CD4-positive, alpha-beta T cell (primary cell): ENCODE data around the gene PRKCH. TPM values are rescaled to one million over a fixed set of nuclear protein-coding genes. Genes with fewer than 3 reads are reported as not detected.

Experiments
- ATAC-seq: fragments of 200-7000 bp; cut with Tn5 transposase; one replicate; pipeline ENCODE4 v1.10.0; 2022; ENCODE audit warnings: mild to moderate bottlenecking; ENCODE audit not compliant: poor library complexity
- CTCF ChIA-PET: fragments of 350-600 bp; sonication (Branson Sonifier 250); formaldehyde crosslinking; loops from one replicate; lab custom pipeline; 2021; ENCODE audit warnings: antibody characterized with exemption, inconsistent platforms; lab: Charles Lee
- POLR2A ChIA-PET: fragments of 350-600 bp; sonication (Branson Sonifier 250); formaldehyde crosslinking; loops from one replicate; lab custom pipeline; 2021; ENCODE audit warnings: antibody characterized with exemption, inconsistent platforms; lab: Charles Lee
- DNase-seq, 14 experiments: peaks; one replicate each; pipeline ENCODE4 v3.0.0-alpha.2; 2013 to 2020; ENCODE audit warnings: mixed read lengths in 2 of 14
- H3K27ac ChIP-seq, 2 donors: one replicate each; pipeline versions ENCODE4 v1.5.1 to v1.7.0; 2013; ENCODE audit warnings: low read length in 2 of 2, low read depth in 1 of 2, mild to moderate bottlenecking in 1 of 2
- H3K27me3 ChIP-seq, 2 experiments: 1 replicate in 1 of 2; 2 replicates in 1 of 2; pipeline versions ENCODE4 v1.6.1 to v1.7.0; 2013; ENCODE audit warnings: low read length in 2 of 2, control low read depth in 1 of 2, mild to moderate bottlenecking in 1 of 2, moderate library complexity in 1 of 2; ENCODE audit not compliant: insufficient read depth in 2 of 2, control insufficient read depth in 1 of 2
- H3K36me3 ChIP-seq: one replicate; pipeline ENCODE4 v1.6.1; 2013; ENCODE audit warnings: low read length, control low read depth; ENCODE audit not compliant: insufficient read depth
- H3K4me1 ChIP-seq: one replicate; pipeline ENCODE4 v1.6.1; 2013; ENCODE audit warnings: low read length, control low read depth; ENCODE audit not compliant: insufficient read depth
- H3K4me3 ChIP-seq: one replicate; pipeline ENCODE4 v1.5.1; 2013; ENCODE audit warnings: mild to moderate bottlenecking, low read length, moderate library complexity
- H3K9me3 ChIP-seq, 2 experiments: 1 replicate in 1 of 2; 2 replicates in 1 of 2; pipeline versions ENCODE4 v1.6.1 to v1.7.0; 2013; ENCODE audit warnings: low read length in 2 of 2, mild to moderate bottlenecking in 2 of 2, control low read depth in 1 of 2, moderate library complexity in 1 of 2; ENCODE audit not compliant: control insufficient read depth in 1 of 2, insufficient read depth in 1 of 2
- H3K27ac Mint-ChIP-seq: one replicate; pipeline ENCODE4 v1.8.0; 2020; ENCODE audit warnings: mixed read lengths
- H3K27me3 Mint-ChIP-seq: one replicate; pipeline ENCODE4 v1.8.0; 2021; ENCODE audit warnings: mixed read lengths
- H3K36me3 Mint-ChIP-seq: one replicate; pipeline ENCODE4 v1.8.0; 2021; ENCODE audit warnings: low read depth, mixed read lengths
- H3K4me1 Mint-ChIP-seq: one replicate; pipeline ENCODE4 v1.8.0; 2021; ENCODE audit warnings: low read depth, mixed read lengths
- H3K4me3 Mint-ChIP-seq: one replicate; pipeline ENCODE4 v1.8.0; 2020; ENCODE audit warnings: mild to moderate bottlenecking, mixed read lengths
- H3K9me3 Mint-ChIP-seq: one replicate; pipeline ENCODE4 v1.8.0; 2020; ENCODE audit warnings: mixed read lengths
- intact Hi-C, 2 experiments: fragments of 100-400 bp; cut with DNase I in 1 of 2; cut with micrococcal nuclease in 1 of 2; formaldehyde crosslinking; loops; one replicate each; pipeline versions ENCODE4 v1.15.1 to v1.9.0; 2023 to 2025; cut with DNase I, micrococcal nuclease
- total RNA-seq, 174 experiments: library from RNA in 2 of 174; stranded (reverse) in 2 of 174; gene quantifications; one replicate each; pipeline ENCODE4 v1.2.3 and lab custom pipeline; 2021 to 2026
- TF ChIP-seq, protein P1 (sequence below): fragments of 200-600 bp; IDR thresholded peaks from one replicate; pipeline ENCODE4 v1.8.0; 2022; ENCODE audit warnings: antibody characterized with exemption, mild to moderate bottlenecking

PRKCH gene
- total RNA-seq, 2 experiments from 2014 or later = 378 to 385 TPM

DNA sequence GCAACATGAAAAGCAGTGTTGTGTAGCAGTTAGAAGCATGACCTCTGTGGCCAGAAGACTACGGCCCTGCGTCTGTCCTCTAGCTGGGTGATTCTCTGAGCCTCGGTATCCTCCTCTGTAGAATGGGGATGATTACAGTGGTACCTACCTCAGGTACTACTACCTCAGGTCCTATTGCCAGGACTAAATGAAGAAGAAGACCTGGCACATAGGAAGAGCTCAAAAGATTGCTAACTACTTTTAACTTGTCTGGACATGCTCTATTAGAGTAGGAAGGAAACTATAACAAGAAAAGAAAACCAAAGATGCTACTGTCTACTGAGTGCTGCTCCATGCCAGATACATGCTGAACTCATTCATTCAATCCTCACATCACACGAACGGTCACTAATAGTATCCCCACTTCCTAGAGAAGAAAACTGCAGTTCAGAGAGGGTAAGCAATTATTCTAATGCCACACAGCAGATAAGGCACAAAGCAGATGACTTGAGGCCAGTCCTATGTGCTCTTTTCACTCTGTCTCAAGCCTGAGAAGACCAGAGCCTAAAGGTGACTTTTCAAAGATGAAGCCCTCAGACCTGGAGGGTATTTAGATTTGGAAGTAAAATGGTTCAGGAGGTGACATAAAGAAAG, 265.8 kb downstream of the PRKCH start:
- no peaks in the 10 kb centered on the region for H3K36me3 ChIP-seq
- ChIA-PET POLR2A (interaction anchor here (1.0 kb wide), 1 partner anchor 133 kb away, joined by 3 read pairs; no protein-coding TSS in a partner anchor), CTCF (no interaction called here)
- Mint-ChIP-seq H3K9me3 (no peaks in the 10 kb centered on the region), H3K36me3 (no peaks in the 10 kb centered on the region), H3K4me1 (no peaks in the 10 kb centered on the region), H3K27ac (no peak overlapping the region), H3K4me3 (no peak overlapping the region), H3K27me3 (no peaks in the 10 kb centered on the region)
- TF ChIP-seq, protein P1, sequence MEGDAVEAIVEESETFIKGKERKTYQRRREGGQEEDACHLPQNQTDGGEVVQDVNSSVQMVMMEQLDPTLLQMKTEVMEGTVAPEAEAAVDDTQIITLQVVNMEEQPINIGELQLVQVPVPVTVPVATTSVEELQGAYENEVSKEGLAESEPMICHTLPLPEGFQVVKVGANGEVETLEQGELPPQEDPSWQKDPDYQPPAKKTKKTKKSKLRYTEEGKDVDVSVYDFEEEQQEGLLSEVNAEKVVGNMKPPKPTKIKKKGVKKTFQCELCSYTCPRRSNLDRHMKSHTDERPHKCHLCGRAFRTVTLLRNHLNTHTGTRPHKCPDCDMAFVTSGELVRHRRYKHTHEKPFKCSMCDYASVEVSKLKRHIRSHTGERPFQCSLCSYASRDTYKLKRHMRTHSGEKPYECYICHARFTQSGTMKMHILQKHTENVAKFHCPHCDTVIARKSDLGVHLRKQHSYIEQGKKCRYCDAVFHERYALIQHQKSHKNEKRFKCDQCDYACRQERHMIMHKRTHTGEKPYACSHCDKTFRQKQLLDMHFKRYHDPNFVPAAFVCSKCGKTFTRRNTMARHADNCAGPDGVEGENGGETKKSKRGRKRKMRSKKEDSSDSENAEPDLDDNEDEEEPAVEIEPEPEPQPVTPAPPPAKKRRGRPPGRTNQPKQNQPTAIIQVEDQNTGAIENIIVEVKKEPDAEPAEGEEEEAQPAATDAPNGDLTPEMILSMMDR = no peak
- H3K4me3 ChIP-seq = no peak overlapping the region
- no peak for ATAC-seq
- peaks cover 9% of the 10 kb centered on the region for H3K4me1 ChIP-seq
- H3K27ac ChIP-seq = no peak overlapping the region
- no peak for DNase-seq
- intact Hi-C loops = no loop called here
- no peaks in the 10 kb centered on the region for H3K27me3 ChIP-seq
- H3K9me3 ChIP-seq = peaks cover 0 to 5% of the 10 kb centered on the region in 2 experiments

DNA sequence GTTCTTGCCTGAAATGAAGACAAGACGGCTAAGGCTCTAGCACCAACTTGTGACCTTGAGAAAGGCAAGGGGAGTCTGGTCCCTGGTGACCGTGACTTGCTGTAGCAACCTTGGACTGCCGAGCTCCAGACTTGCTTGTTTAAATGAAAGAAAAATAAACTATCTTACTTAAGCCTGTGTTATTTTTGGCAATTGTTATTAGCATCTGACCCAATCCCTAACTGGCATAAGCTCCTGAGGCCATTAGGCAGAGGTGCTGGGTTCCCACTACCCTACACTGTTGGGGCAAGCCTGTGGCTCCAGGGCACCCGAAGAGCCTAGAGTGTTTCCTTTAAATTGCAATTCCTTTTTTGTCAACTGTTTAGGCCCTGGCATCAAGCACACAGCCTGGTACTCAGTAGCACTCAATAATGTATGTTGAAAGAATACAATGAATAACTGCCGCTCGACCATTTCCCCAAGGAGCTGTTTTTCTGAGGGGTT, 267.1 kb downstream of the PRKCH start:
- Histone ChIP-seq H3K4me1 (peaks cover 9% of the 10 kb centered on the region), H3K36me3 (no peaks in the 10 kb centered on the region), H3K9me3 (peaks cover 0 to 6% of the 10 kb centered on the region in 2 experiments), H3K4me3 (no peak overlapping the region), H3K27me3 (no peaks in the 10 kb centered on the region), H3K27ac (no peak overlapping the region)
- CTCF ChIA-PET = no interaction called here
- POLR2A ChIA-PET = interaction anchor here (1.2 kb wide), 1 partner anchor 19 kb away, joined by 4 read pairs; no protein-coding TSS in a partner anchor
- H3K36me3 Mint-ChIP-seq = no peaks in the 10 kb centered on the region
- ATAC-seq (no peak), DNase-seq (no peak)
- TF ChIP-seq, protein P1 = no peak
- intact Hi-C loops = no loop called here
- H3K4me3 Mint-ChIP-seq = no peak overlapping the region
- H3K4me1 Mint-ChIP-seq = peaks cover under 1% of the 10 kb centered on the region
- H3K9me3 Mint-ChIP-seq = no peaks in the 10 kb centered on the region
- H3K27ac Mint-ChIP-seq = no peak overlapping the region
- no peaks in the 10 kb centered on the region for H3K27me3 Mint-ChIP-seq

DNA sequence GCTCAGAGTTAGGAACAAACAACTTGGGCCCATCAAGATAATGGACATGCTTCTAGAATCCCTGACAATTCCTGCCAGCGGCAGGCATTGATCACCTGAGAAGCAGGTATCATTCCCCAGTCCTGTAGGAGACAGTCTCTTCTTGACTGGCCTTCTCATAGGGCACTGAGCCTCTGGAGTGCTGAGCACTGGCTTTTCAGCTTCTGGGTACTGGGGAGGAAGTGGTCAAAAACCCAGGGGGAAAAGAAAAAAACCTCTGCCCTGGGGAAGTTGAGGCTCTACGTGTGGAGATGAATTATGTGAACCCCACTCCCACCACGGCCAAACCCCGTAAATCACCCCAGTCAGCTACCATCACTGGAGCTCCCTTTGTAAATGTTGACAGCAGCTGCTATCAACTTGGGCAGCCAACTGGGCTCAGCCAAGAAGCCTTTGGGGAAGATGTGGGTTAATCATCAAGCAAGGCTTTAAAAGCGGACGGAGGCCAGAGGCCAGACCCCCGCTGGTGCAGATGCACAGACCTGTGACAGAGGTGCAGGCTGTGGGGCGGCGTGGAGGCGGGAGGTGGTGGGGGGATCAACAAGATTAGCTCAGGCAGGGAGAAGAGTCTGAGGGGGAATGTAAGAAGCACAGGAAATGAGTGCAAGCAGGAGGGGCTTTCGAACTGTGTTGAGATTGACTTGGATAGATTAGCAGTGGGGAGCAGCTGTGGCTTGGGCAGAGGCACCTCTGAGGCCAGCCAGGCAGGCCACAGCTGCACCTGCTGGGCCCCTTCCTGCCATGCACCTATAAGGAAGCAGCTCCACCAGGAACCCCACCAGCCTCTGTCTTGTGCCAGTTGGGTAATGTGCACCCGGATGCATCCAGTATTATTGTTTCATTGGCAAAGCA, 268.6 kb downstream of the PRKCH start:
- Histone ChIP-seq H3K4me1 (peaks cover 15% of the 10 kb centered on the region), H3K4me3 (no peak overlapping the region), H3K27me3 (no peaks in the 10 kb centered on the region), H3K36me3 (no peaks in the 10 kb centered on the region), H3K9me3 (peaks cover 0 to 6% of the 10 kb centered on the region in 2 experiments), H3K27ac (no peak overlapping the region)
- Mint-ChIP-seq H3K27me3 (no peaks in the 10 kb centered on the region), H3K9me3 (no peaks in the 10 kb centered on the region), H3K4me3 (no peak overlapping the region), H3K27ac (no peak overlapping the region), H3K4me1 (peaks cover 15% of the 10 kb centered on the region), H3K36me3 (no peaks in the 10 kb centered on the region)
- POLR2A ChIA-PET = interaction anchor here (1.0 to 1.2 kb wide), 3 partner anchors 16 to 21 kb away, joined by 3 to 4 read pairs (median 3); no protein-coding TSS in a partner anchor
- intact Hi-C loops = loop anchor here in 1 of 2 experiments (10.0 kb wide), 1 partner anchor 75 kb away; no protein-coding TSS in a partner anchor
- CTCF ChIA-PET = no interaction called here
- TF ChIP-seq, protein P1 = no peak
- ATAC-seq (no peak), DNase-seq (no peak)
